EH (cell line): ENCODE measurements around the gene OR2T1.
"Not testable (repeated sequence)": the region's sequence is repeated elsewhere in the genome, so short reads cannot be mapped to it uniquely, and the experiment has no call there.

ENCODE experiments used
- DNase-seq: peaks from one replicate; pipeline ENCODE4 v3.0.0-alpha.2; 2015; ENCODE audit warnings: low read depth

Gene OR2T1

GRCh38 chr1:248436303-248436702 lies 33.5 kb downstream of the OR2T1 start:
- DNase-seq = not testable (repeated sequence)

GRCh38 chr1:248438668-248439067 lies 35.8 kb downstream of the OR2T1 start:
- DNase-seq = not testable (repeated sequence)

GRCh38 chr1:248439283-248439682 lies 36.4 kb downstream of the OR2T1 start:
- not testable (repeated sequence) for DNase-seq

- DNase-seq = not testable (repeated sequence)
Observed at GRCh38 chr1:248442500-248443277, 39.8 kb downstream of the OR2T1 start.

- not testable (repeated sequence) for DNase-seq
Observed at GRCh38 chr1:248444603-248445002, 41.8 kb downstream of the OR2T1 start.

- DNase-seq = not testable (repeated sequence)
Observed at GRCh38 chr1:248445399-248445798, 42.6 kb downstream of the OR2T1 start, which contains the start of gene OR2T2. Gene OR2T2 (plus strand): TSS chr1:248445637. CDS start chr1:248452798, 7,161 bp downstream.

- not testable (repeated sequence) for DNase-seq
Observed at GRCh38 chr1:248448409-248449074, 45.7 kb downstream of the OR2T1 start.

- not testable (repeated sequence) for DNase-seq
Observed at GRCh38 chr1:248449821-248450465, 47.1 kb downstream of the OR2T1 start.

GRCh38 chr1:248450466-248451145 lies 47.8 kb downstream of the OR2T1 start:
- DNase-seq = not testable (repeated sequence)

- not testable (repeated sequence) for DNase-seq
Observed at GRCh38 chr1:248453619-248454018, 50.8 kb downstream of the OR2T1 start.

- DNase-seq = not testable (repeated sequence)
Observed at GRCh38 chr1:248455045-248455444, 52.2 kb downstream of the OR2T1 start.

- not testable (repeated sequence) for DNase-seq
Observed at GRCh38 chr1:248456635-248457034, 53.8 kb downstream of the OR2T1 start.
